ENCODE results near the gene BRD2. TPM values are rescaled to one million over a fixed set of nuclear protein-coding genes. Genes with fewer than 3 reads are reported as not detected.

BRD2 gene
- polyA plus RNA-seq, 4 donors: 76.2 to 201 (median 90.6) TPM

DNA sequence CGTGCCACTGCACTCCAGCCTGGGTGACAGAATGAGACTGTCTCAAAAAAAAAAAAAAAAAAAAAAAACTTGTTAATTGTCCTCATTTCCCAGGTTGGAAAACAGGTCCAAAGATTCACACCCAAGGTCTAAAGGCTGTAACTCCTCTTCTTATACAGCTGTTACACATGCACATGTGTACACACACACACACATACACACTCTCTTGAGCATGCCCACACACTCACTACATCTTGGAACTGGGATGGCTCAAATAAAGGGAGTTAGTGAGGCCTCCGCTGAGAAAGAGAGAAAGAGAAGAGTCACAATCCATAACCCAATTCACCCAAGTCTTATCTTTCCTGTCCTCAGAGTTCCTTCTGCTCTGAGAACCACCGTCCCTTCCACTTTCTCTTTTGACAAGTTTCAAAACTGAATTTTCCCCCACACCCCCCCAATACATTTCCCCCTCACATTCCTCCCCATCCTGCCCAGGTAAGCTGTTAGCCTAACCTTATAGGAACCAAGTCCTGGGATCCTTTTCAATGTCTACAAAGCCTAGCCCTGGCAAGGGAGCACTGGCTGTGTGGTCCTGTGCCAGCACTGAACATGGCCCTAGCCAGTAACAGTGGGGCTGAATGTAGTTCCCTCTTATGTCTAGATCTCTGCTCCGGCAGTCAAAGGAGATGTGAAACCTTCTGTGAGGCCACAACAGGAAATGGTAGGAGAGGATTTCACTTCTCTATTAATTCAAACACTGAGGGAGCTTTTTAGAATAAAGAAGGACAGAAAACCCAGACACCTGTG lies 24.3 kb upstream of the BRD2 start:
- H3K27me3 ChIP-seq (ENCODE audit: control insufficient read depth in 3 of 3, insufficient read depth in 3 of 3, low read length in 3 of 3): no peaks in the 10 kb centered on the region
- no peak for FAIRE-seq
- DNase-seq: no peak
- H3K9me3 ChIP-seq (ENCODE audit: control insufficient read depth in 2 of 2, insufficient read depth in 1 of 2, low read depth in 1 of 2, low read length in 1 of 2): no peaks in the 10 kb centered on the region
- peaks cover 0 to 6% (median 6%) of the 10 kb centered on the region in 3 donors for H3K4me1 ChIP-seq (ENCODE audit: control insufficient read depth in 3 of 3, insufficient read depth in 2 of 3, low read depth in 1 of 3, low read length in 2 of 3)
- H3K27ac ChIP-seq (ENCODE audit: low read depth in 1 of 3, low read length in 2 of 3): peak overlapping the region in 2 of 3 donors; percentile 70 to 83
- H3K36me3 ChIP-seq (ENCODE audit: control insufficient read depth in 3 of 3, insufficient read depth in 2 of 3, low read depth in 1 of 3, low read length in 3 of 3): no peaks in the 10 kb centered on the region
- no peak overlapping the region for H3K4me3 ChIP-seq (ENCODE audit: low read depth in 1 of 3, low read length in 3 of 3)
- 54 to 67% (median 55%) methylated on average over 3 to 4 of the region's 4 CpGs for whole genome bisulfite sequencing, 3 donors

DNA sequence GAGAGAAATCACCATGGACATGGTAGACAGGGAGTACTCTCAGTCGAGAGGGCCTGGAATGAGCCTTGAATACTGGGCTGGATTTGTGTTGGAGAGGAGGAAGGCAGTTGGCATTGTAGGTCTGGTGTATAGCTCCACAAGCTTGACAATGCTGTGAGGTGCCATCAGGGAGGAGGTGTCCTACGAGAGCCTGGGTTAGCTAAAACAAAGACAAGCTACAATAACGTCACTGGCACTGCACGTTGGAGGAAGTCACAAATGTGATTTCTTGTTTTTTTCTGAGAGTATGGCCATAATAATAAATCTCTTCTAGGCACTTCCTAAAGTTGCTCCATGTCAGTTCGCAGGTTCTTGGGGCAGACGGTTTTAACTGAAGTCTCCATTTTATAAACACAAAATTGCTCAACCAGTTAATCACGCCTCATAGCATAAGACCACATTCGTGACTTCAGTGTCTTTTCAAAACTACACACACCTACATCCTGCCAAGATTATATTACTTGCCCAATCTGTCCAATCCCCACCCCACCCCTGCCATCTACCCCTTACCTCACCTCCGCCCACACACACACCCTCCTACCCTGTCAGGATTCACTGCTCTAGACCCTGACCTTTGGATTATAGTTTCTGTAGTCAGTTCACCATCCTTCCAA lies 23.2 kb upstream of the BRD2 start:
- peaks cover 0 to 6% (median 4%) of the 10 kb centered on the region in 3 donors for H3K4me1 ChIP-seq (ENCODE audit: control insufficient read depth in 3 of 3, insufficient read depth in 2 of 3, low read depth in 1 of 3, low read length in 2 of 3)
- FAIRE-seq (no peak), DNase-seq (peak in 1 of 2 donors; percentile 51)
- no peaks in the 10 kb centered on the region for H3K9me3 ChIP-seq (ENCODE audit: control insufficient read depth in 2 of 2, insufficient read depth in 1 of 2, low read depth in 1 of 2, low read length in 1 of 2)
- 59 to 73% (median 70%) methylated on average over 9 of the region's 9 CpGs for WGBS, 3 donors
- H3K27ac ChIP-seq (ENCODE audit: low read depth in 1 of 3, low read length in 2 of 3): peak overlapping the region in 1 of 3 donors; percentile 2
- H3K4me3 ChIP-seq (ENCODE audit: low read depth in 1 of 3, low read length in 3 of 3): no peak overlapping the region
- no peaks in the 10 kb centered on the region for H3K27me3 ChIP-seq (ENCODE audit: control insufficient read depth in 3 of 3, insufficient read depth in 3 of 3, low read length in 3 of 3)
- H3K36me3 ChIP-seq (ENCODE audit: control insufficient read depth in 3 of 3, insufficient read depth in 2 of 3, low read depth in 1 of 3, low read length in 3 of 3): no peaks in the 10 kb centered on the region

DNA sequence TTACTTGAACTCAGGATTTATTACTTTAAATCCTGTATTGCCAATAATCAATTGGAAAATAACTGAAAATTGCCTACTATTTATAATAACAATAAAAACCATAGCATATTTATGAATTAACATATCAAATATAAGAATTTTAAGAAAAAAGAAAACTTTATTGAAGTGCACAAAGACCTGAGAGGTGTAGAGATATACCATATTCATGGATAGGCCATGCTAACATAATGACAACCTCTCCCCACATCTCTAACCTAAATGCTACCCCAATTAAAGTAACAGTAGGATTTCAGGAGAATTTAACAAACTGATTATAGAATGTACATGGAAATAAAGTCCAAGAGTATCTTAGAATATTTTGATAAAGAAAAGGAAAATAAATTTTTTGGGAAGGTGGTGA lies 22.4 kb upstream of the BRD2 start:
- FAIRE-seq (no peak), DNase-seq (no peak)
- Histone ChIP-seq H3K27ac (ENCODE audit: low read depth in 1 of 3, low read length in 2 of 3) (no peak overlapping the region), H3K4me1 (ENCODE audit: control insufficient read depth in 3 of 3, insufficient read depth in 2 of 3, low read depth in 1 of 3, low read length in 2 of 3) (peaks cover 0 to 6% (median 4%) of the 10 kb centered on the region in 3 donors), H3K9me3 (ENCODE audit: control insufficient read depth in 2 of 2, insufficient read depth in 1 of 2, low read depth in 1 of 2, low read length in 1 of 2) (no peaks in the 10 kb centered on the region), H3K4me3 (ENCODE audit: low read depth in 1 of 3, low read length in 3 of 3) (no peak overlapping the region), H3K36me3 (ENCODE audit: control insufficient read depth in 3 of 3, insufficient read depth in 2 of 3, low read depth in 1 of 3, low read length in 3 of 3) (peaks cover 0 to 2% (median 0%) of the 10 kb centered on the region in 3 donors), H3K27me3 (ENCODE audit: control insufficient read depth in 3 of 3, insufficient read depth in 3 of 3, low read length in 3 of 3) (no peaks in the 10 kb centered on the region)

DNA sequence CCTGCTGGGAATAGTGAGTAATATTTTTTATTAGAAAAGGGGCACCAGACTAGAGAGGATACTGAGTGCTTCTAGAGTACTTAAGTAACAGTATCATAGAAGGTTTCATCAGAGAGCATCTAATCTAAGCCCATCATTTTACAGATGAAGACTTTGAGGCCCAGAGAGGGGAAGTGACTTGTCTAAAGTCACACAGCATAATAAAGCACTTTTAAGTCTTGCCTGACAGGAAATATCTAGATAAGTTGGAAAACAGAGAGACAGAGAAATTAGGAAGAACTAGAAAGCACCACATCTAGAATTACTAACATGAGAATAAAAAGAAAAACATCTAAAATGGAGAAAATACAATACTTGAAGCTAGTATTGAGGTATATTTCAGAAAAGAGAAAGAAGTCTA lies 21.5 kb upstream of the BRD2 start:
- Histone ChIP-seq H3K4me3 (ENCODE audit: low read depth in 1 of 3, low read length in 3 of 3) (no peak overlapping the region), H3K4me1 (ENCODE audit: control insufficient read depth in 3 of 3, insufficient read depth in 2 of 3, low read depth in 1 of 3, low read length in 2 of 3) (peaks cover 0 to 6% (median 4%) of the 10 kb centered on the region in 3 donors), H3K36me3 (ENCODE audit: control insufficient read depth in 3 of 3, insufficient read depth in 2 of 3, low read depth in 1 of 3, low read length in 3 of 3) (peaks cover 0 to 2% (median 0%) of the 10 kb centered on the region in 3 donors), H3K27ac (ENCODE audit: low read depth in 1 of 3, low read length in 2 of 3) (no peak overlapping the region), H3K27me3 (ENCODE audit: control insufficient read depth in 3 of 3, insufficient read depth in 3 of 3, low read length in 3 of 3) (no peaks in the 10 kb centered on the region), H3K9me3 (ENCODE audit: control insufficient read depth in 2 of 2, insufficient read depth in 1 of 2, low read depth in 1 of 2, low read length in 1 of 2) (no peaks in the 10 kb centered on the region)
- no peak for FAIRE-seq
- DNase-seq: no peak

DNA sequence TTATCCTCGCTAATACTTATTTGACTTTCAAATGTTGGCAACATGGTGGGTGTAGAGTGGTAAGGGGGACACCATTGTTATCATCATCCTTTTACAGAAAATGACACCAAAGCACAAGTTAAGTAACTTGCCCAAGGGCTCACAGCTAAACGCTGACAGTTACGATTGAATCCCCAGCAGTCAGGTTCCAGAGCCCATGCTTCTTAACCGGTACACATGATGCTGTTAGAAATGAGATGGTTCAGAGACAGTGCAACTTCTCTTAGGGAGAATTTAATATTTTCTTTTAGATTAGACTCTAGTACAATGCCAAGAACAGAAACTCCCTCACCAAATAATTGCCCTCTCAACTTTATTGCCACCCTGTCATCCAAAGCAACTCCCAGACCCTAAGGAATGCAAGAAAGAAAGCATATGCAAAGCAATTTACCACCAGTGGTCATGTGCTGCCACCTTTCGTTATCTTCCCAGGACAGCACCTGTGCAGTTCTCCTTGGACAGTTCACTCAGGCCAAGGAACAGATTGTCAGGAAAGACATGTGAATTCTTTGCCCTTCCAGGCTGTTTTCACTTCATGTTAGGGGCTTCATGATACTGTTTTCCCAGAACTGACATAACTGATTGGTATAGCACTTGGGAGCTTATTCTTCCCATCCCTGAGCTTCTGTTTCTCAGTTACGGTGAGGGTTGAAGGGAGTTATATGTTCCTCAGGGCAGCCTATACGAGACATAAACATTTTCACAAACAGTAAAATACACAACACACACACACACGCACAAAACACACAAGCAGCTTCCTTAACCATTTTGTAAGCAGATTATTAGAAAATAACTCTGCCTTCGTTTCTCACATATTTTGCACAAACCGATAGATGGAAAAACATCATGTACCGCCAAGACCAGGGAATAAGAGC lies 20.6 kb upstream of the BRD2 start:
- DNase-seq (peak; percentile 75 to 77), FAIRE-seq (no peak)
- peaks cover 0 to 2% (median 0%) of the 10 kb centered on the region in 3 donors for H3K36me3 ChIP-seq (ENCODE audit: control insufficient read depth in 3 of 3, insufficient read depth in 2 of 3, low read depth in 1 of 3, low read length in 3 of 3)
- no peaks in the 10 kb centered on the region for H3K27me3 ChIP-seq (ENCODE audit: control insufficient read depth in 3 of 3, insufficient read depth in 3 of 3, low read length in 3 of 3)
- H3K27ac ChIP-seq (ENCODE audit: low read depth in 1 of 3, low read length in 2 of 3): peak overlapping the region in 1 of 3 donors; percentile 6
- H3K9me3 ChIP-seq (ENCODE audit: control insufficient read depth in 2 of 2, insufficient read depth in 1 of 2, low read depth in 1 of 2, low read length in 1 of 2): no peaks in the 10 kb centered on the region
- no peak overlapping the region for H3K4me3 ChIP-seq (ENCODE audit: low read depth in 1 of 3, low read length in 3 of 3)
- H3K4me1 ChIP-seq (ENCODE audit: control insufficient read depth in 3 of 3, insufficient read depth in 2 of 3, low read depth in 1 of 3, low read length in 2 of 3): peaks cover 2 to 6% (median 6%) of the 10 kb centered on the region in 3 donors
- WGBS, 3 donors: 70 to 78% (median 77%) methylated on average over 11 of the region's 11 CpGs

- Histone ChIP-seq H3K9me3 (ENCODE audit: control insufficient read depth in 2 of 2, insufficient read depth in 1 of 2, low read depth in 1 of 2, low read length in 1 of 2) (no peaks in the 10 kb centered on the region), H3K27me3 (ENCODE audit: control insufficient read depth in 3 of 3, insufficient read depth in 3 of 3, low read length in 3 of 3) (no peaks in the 10 kb centered on the region), H3K4me3 (ENCODE audit: low read depth in 1 of 3, low read length in 3 of 3) (no peak overlapping the region), H3K36me3 (ENCODE audit: control insufficient read depth in 3 of 3, insufficient read depth in 2 of 3, low read depth in 1 of 3, low read length in 3 of 3) (peaks cover 0 to 2% (median 0%) of the 10 kb centered on the region in 3 donors), H3K4me1 (ENCODE audit: control insufficient read depth in 3 of 3, insufficient read depth in 2 of 3, low read depth in 1 of 3, low read length in 2 of 3) (peaks cover 3 to 6% (median 6%) of the 10 kb centered on the region in 3 donors), H3K27ac (ENCODE audit: low read depth in 1 of 3, low read length in 2 of 3) (no peak overlapping the region)
- FAIRE-seq: no peak
- WGBS, 3 donors: 80 to 86% (median 82%) methylated on average over 9 of the region's 9 CpGs
- no peak for DNase-seq
Observed at GRCh38 chr6:32949113-32949512, 19.3 kb upstream of the BRD2 start.

DNA sequence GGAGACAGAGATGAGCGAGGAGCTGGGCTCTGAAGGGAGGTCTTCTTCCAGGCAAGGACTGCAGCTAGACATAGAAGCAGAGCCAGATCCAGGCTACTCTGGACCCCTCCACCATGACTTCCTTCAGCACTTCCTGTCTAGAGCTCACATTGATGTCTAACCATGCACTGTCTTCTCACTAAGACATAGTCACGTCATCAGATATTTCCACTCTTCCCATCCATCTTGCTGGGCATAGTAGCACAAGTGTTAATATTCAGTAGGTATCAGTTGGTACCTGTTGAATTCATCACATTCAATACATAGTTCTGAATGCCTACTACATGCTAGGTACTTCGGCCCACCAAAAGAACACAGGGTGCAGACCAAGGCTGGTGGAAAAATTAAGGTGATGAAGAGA lies 18.4 kb upstream of the BRD2 start:
- H3K27ac ChIP-seq (ENCODE audit: low read depth in 1 of 3, low read length in 2 of 3): no peak overlapping the region
- no peak overlapping the region for H3K4me3 ChIP-seq (ENCODE audit: low read depth in 1 of 3, low read length in 3 of 3)
- no peaks in the 10 kb centered on the region for H3K27me3 ChIP-seq (ENCODE audit: control insufficient read depth in 3 of 3, insufficient read depth in 3 of 3, low read length in 3 of 3)
- peaks cover 0 to 6% (median 4%) of the 10 kb centered on the region in 3 donors for H3K4me1 ChIP-seq (ENCODE audit: control insufficient read depth in 3 of 3, insufficient read depth in 2 of 3, low read depth in 1 of 3, low read length in 2 of 3)
- H3K36me3 ChIP-seq (ENCODE audit: control insufficient read depth in 3 of 3, insufficient read depth in 2 of 3, low read depth in 1 of 3, low read length in 3 of 3): peaks cover 0 to 2% (median 0%) of the 10 kb centered on the region in 3 donors
- DNase-seq: no peak
- WGBS, 3 donors: 93 to 98% (median 96%) methylated on average over 3 of the region's 3 CpGs
- no peaks in the 10 kb centered on the region for H3K9me3 ChIP-seq (ENCODE audit: control insufficient read depth in 2 of 2, insufficient read depth in 1 of 2, low read depth in 1 of 2, low read length in 1 of 2)
- no peak for FAIRE-seq

GRCh38 chr6:32950449-32950848 lies 17.9 kb upstream of the BRD2 start:
- WGBS, 3 donors: 89 to 96% (median 90%) methylated on average over 8 of the region's 8 CpGs
- FAIRE-seq (no peak), DNase-seq (no peak)
- Histone ChIP-seq H3K4me1 (ENCODE audit: control insufficient read depth in 3 of 3, insufficient read depth in 2 of 3, low read depth in 1 of 3, low read length in 2 of 3) (peaks cover 0 to 6% (median 3%) of the 10 kb centered on the region in 3 donors), H3K27me3 (ENCODE audit: control insufficient read depth in 3 of 3, insufficient read depth in 3 of 3, low read length in 3 of 3) (no peaks in the 10 kb centered on the region), H3K9me3 (ENCODE audit: control insufficient read depth in 2 of 2, insufficient read depth in 1 of 2, low read depth in 1 of 2, low read length in 1 of 2) (no peaks in the 10 kb centered on the region), H3K27ac (ENCODE audit: low read depth in 1 of 3, low read length in 2 of 3) (no peak overlapping the region), H3K36me3 (ENCODE audit: control insufficient read depth in 3 of 3, insufficient read depth in 2 of 3, low read depth in 1 of 3, low read length in 3 of 3) (peaks cover 0 to 2% (median 0%) of the 10 kb centered on the region in 3 donors), H3K4me3 (ENCODE audit: low read depth in 1 of 3, low read length in 3 of 3) (no peak overlapping the region)
